ENCODE results near the gene KRT9. TPM values are rescaled to one million over a fixed set of nuclear protein-coding genes. Genes with fewer than 3 reads are reported as not detected.

The KRT9 gene
- total and polyA plus RNA-seq, 2 of the 13 experiments (the other 11 are each of a cell fraction or from before 2014, with no cell fraction given): not detected

GRCh38 chr17:41549596-41550039, 22.2 kb downstream of the KRT9 start (continued):
- no peak for TF ChIP-seq ZNF281 (CRISPR knock-in tag; IDR thresholded peaks at IDR 0.05; ENCODE audit: borderline replicate concordance)
- TF ChIP-seq AGO1 (IDR thresholded peaks at IDR 0.05; ENCODE audit: low read depth, low read length, poor library complexity, severe bottlenecking): no peak
- no peak for TF ChIP-seq SOX13 (IDR thresholded peaks at IDR 0.05)
- TF ChIP-seq SOX13 (CRISPR knock-in tag; conservative IDR thresholded peaks at IDR 0.05 in 1 of 2, IDR thresholded peaks at IDR 0.05 in 1 of 2): peak in 1 of 2 experiments; percentile 13; a peak in 1 of 4 replicates
- no peak for TF ChIP-seq MYC (CRISPR knock-in tag; IDR thresholded peaks at IDR 0.05; ENCODE audit: borderline replicate concordance)
- TF ChIP-seq ZBTB14 (CRISPR knock-in tag; IDR thresholded peaks at IDR 0.05): no peak
- TF ChIP-seq ZZZ3 (CRISPR knock-in tag; IDR thresholded peaks at IDR 0.05; ENCODE audit: borderline replicate concordance): no peak
- no peak for TF ChIP-seq ERF (CRISPR knock-in tag; IDR thresholded peaks at IDR 0.05)
- TF ChIP-seq ZNF780A (CRISPR knock-in tag; IDR thresholded peaks at IDR 0.05): no peak
- TF ChIP-seq ZNF367 (CRISPR knock-in tag; IDR thresholded peaks at IDR 0.05; ENCODE audit: borderline replicate concordance): no peak
- TF ChIP-seq PITX1 (CRISPR knock-in tag; IDR thresholded peaks at IDR 0.05): no peak
- no peak for TF ChIP-seq GMEB1 (CRISPR knock-in tag; IDR thresholded peaks at IDR 0.05; ENCODE audit: borderline replicate concordance)
- TF ChIP-seq ZNF841 (CRISPR knock-in tag; IDR thresholded peaks at IDR 0.05; ENCODE audit: borderline replicate concordance): no peak
- no peak for TF ChIP-seq ZNF710 (CRISPR knock-in tag; IDR thresholded peaks at IDR 0.05; ENCODE audit: borderline replicate concordance)
- TF ChIP-seq E2F2 (CRISPR knock-in tag; IDR thresholded peaks at IDR 0.05; ENCODE audit: borderline replicate concordance): no peak
- TF ChIP-seq KLF11 (CRISPR knock-in tag; IDR thresholded peaks at IDR 0.05): no peak
- no peak for TF ChIP-seq GFI1 (CRISPR knock-in tag; IDR thresholded peaks at IDR 0.05; ENCODE audit: borderline replicate concordance)
- TF ChIP-seq PHF21A (CRISPR knock-in tag; IDR thresholded peaks at IDR 0.05): no peak
- TF ChIP-seq ZBTB20 (CRISPR knock-in tag; IDR thresholded peaks at IDR 0.05; ENCODE audit: borderline replicate concordance, low read depth): no peak
- TF ChIP-seq MAFK (conservative IDR thresholded peaks at IDR 0.05 in 1 of 2, IDR thresholded peaks at IDR 0.05 in 1 of 2; ENCODE audit: low read length in 2 of 2): no peak
- no peak for TF ChIP-seq ZNF747 (CRISPR knock-in tag; IDR thresholded peaks at IDR 0.05; ENCODE audit: borderline replicate concordance)

Measured in HepG2 (cell line).